HepG2 (cell line): Measurements from ENCODE around the gene IL18. TPM values are rescaled to one million over a fixed set of nuclear protein-coding genes. Genes with fewer than 3 reads are reported as not detected.

Experiments used
- ATAC-seq: fragments of 200-7000 bp; cut with Tn5 transposase; 3 replicates; pipeline ENCODE4 v1.9.1; 2020; ENCODE audit warnings: mild to moderate bottlenecking, moderate library complexity
- BruUV-seq: library from RNA; stranded (reverse); fragments of 400-500 nt; replicated peaks from 2 replicates; lab custom pipeline; 2021; lab: Mats Ljungman, UMichigan
- CTCF ChIA-PET: fragments of 300-600 bp; formaldehyde crosslinking; extraction: SDS; loops from one replicate; lab custom pipeline; 2021; ENCODE audit warnings: low total read pairs, inconsistent platforms, low intra/inter-chr PET ratio; lab: Yijun Ruan, JAX
- POLR2A ChIA-PET: fragments of 350-600 bp; sonication (Branson Sonifier 250); formaldehyde crosslinking; loops from one replicate; lab custom pipeline; 2020; ENCODE audit warnings: antibody characterized with exemption, inconsistent platforms; lab: Yijun Ruan, JAX
- DNase-seq: peaks from one replicate; pipeline ENCODE4 v3.0.0-alpha.2; 2015; ENCODE audit warnings: low spot score
- FAIRE-seq: peaks from 3 replicates; lab custom pipeline; 2011; peaks lifted over from hg19 to GRCh38; lab: Jason Lieb, UNC
- H2AFZ ChIP-seq: one replicate; pipeline ENCODE4 v1.6.1; 2011; ENCODE audit warnings: low read length, inconsistent platforms
- H3K27ac ChIP-seq: fragments of 300-600 bp; 3 replicates; pipeline ENCODE4 v1.8.0; 2011; ENCODE audit warnings: mixed run types, mild to moderate bottlenecking, mixed read lengths, low read length, inconsistent platforms; ENCODE audit not compliant: insufficient read depth; ENCODE audit errors: extremely low read length
- H3K27me3 ChIP-seq, 2 experiments: fragments of 200-600 bp in 1 of 2; 2 replicates in 1 of 2; 3 replicates in 1 of 2; pipeline versions ENCODE4 v1.6.0 to v1.8.0; 2011; ENCODE audit warnings: low read length in 2 of 2, mild to moderate bottlenecking in 2 of 2, moderate library complexity in 2 of 2, inconsistent platforms in 1 of 2; ENCODE audit not compliant: insufficient read depth in 2 of 2, control insufficient read depth in 1 of 2
- H3K36me3 ChIP-seq, 2 experiments: fragments of 200-600 bp in 1 of 2; replicated peaks in 1 of 2; 2 replicates in 1 of 2; 3 replicates in 1 of 2; pipeline versions ENCODE4 v1.5.1 to v1.8.0; 2011; ENCODE audit warnings: low read length in 2 of 2, inconsistent platforms in 1 of 2; ENCODE audit not compliant: insufficient read depth in 2 of 2, control insufficient read depth in 1 of 2
- H3K4me1 ChIP-seq: 2 replicates; pipeline ENCODE4 v1.5.1; 2012; ENCODE audit warnings: low read length, inconsistent platforms; ENCODE audit not compliant: insufficient read depth
- H3K4me2 ChIP-seq: 2 replicates; pipeline ENCODE4 v1.6.0; 2011; ENCODE audit warnings: low read depth, low read length, inconsistent platforms
- H3K4me3 ChIP-seq, 3 experiments: fragments of 200-600 bp in 1 of 3; sonication (generic), shearing (Covaris generic) in 1 of 3; replicated peaks in 1 of 3; 2 replicates each; pipeline ENCODE4 v1.5.1; 2011 to 2016; ENCODE audit warnings: low read length in 3 of 3, inconsistent platforms in 2 of 3, low read depth in 2 of 3, mild to moderate bottlenecking in 2 of 3, control low read depth in 1 of 3, mixed read lengths in 1 of 3; ENCODE audit not compliant: insufficient read depth in 1 of 3
- H3K79me2 ChIP-seq: one replicate; pipeline ENCODE4 v1.6.1; 2011; ENCODE audit warnings: low read length, inconsistent platforms; ENCODE audit not compliant: insufficient read depth
- H3K9ac ChIP-seq: 2 replicates; pipeline ENCODE4 v1.6.0; 2011; ENCODE audit warnings: mild to moderate bottlenecking, low read depth, low read length, inconsistent platforms; ENCODE audit not compliant: insufficient read depth
- H3K9me3 ChIP-seq: 2 replicates; pipeline ENCODE4 v1.5.1; 2012; ENCODE audit warnings: mild to moderate bottlenecking, low read length
- H4K20me1 ChIP-seq: 2 replicates; pipeline ENCODE4 v1.6.0; 2011; ENCODE audit warnings: inconsistent platforms, mild to moderate bottlenecking, low read length, moderate library complexity; ENCODE audit not compliant: insufficient read depth
- CENPT ChIP-seq: sonication (generic); formaldehyde crosslinking; IDR thresholded peaks from 2 replicates; pipeline ENCODE4 v1.8.0; 2022; ENCODE audit warnings: low read depth, mild to moderate bottlenecking, moderate library complexity, missing genetic modification reagents
- EEA1 ChIP-seq: sonication (generic); formaldehyde crosslinking; IDR thresholded peaks from 2 replicates; pipeline ENCODE4 v1.5.1; 2020; ENCODE audit warnings: mild to moderate bottlenecking, missing genetic modification reagents, borderline replicate concordance
- HNF4G ChIP-seq, 2 experiments: sonication (generic) in 1 of 2; formaldehyde crosslinking in 1 of 2; IDR thresholded peaks; 2 replicates each; pipeline versions ENCODE4 v1.4.0 to v1.6.1; 2011 to 2020; ENCODE audit warnings: borderline replicate concordance in 2 of 2, low read depth in 2 of 2, mild to moderate bottlenecking in 2 of 2, low read length in 1 of 2, missing genetic modification reagents in 1 of 2, moderate library complexity in 1 of 2
- KLF15 ChIP-seq: sonication (generic); formaldehyde crosslinking; IDR thresholded peaks from 2 replicates; pipeline ENCODE4 v1.8.1; 2023; ENCODE audit warnings: borderline replicate concordance, mild to moderate bottlenecking, inconsistent platforms, missing genetic modification reagents, mixed read lengths
- NFATC3 ChIP-seq: sonication (generic); formaldehyde crosslinking; IDR thresholded peaks from 2 replicates; pipeline ENCODE4 v1.5.1; 2020; ENCODE audit warnings: mild to moderate bottlenecking, missing genetic modification reagents
- PAX8 ChIP-seq: sonication (generic); formaldehyde crosslinking; IDR thresholded peaks from 2 replicates; pipeline ENCODE4 v1.8.0; 2022; ENCODE audit warnings: mild to moderate bottlenecking, missing genetic modification reagents, borderline replicate concordance
- SIX4 ChIP-seq: sonication (generic); formaldehyde crosslinking; IDR thresholded peaks from 2 replicates; pipeline ENCODE4 v1.4.0; 2020; ENCODE audit warnings: missing genetic modification reagents
- SP4 ChIP-seq: sonication (generic); formaldehyde crosslinking; IDR thresholded peaks from 2 replicates; pipeline ENCODE4 v1.8.1; 2023; ENCODE audit warnings: mild to moderate bottlenecking, missing genetic modification reagents
- ZBTB20 ChIP-seq: sonication (generic); formaldehyde crosslinking; IDR thresholded peaks from 2 replicates; pipeline ENCODE4 v1.8.1; 2023; ENCODE audit warnings: missing genetic modification reagents, low read depth, mild to moderate bottlenecking, borderline replicate concordance
- ZNF12 ChIP-seq: sonication (generic); formaldehyde crosslinking; IDR thresholded peaks from 2 replicates; pipeline ENCODE4 v1.5.0; 2020; ENCODE audit warnings: missing genetic modification reagents
- ZNF20 ChIP-seq: sonication (generic); formaldehyde crosslinking; IDR thresholded peaks from 2 replicates; pipeline ENCODE4 v1.4.0; 2020; ENCODE audit warnings: mild to moderate bottlenecking, moderate library complexity, missing genetic modification reagents
- ZNF570 ChIP-seq: sonication (generic); formaldehyde crosslinking; IDR thresholded peaks from 2 replicates; pipeline ENCODE4 v1.4.0; 2020; ENCODE audit warnings: mild to moderate bottlenecking, missing genetic modification reagents, borderline replicate concordance
- ZNF614 ChIP-seq: IDR thresholded peaks from 2 replicates; pipeline ENCODE4 v1.6.1; 2018; ENCODE audit warnings: missing biosample characterization, missing genetic modification reagents, inconsistent platforms, borderline replicate concordance
- ZNF713 ChIP-seq: sonication (generic); formaldehyde crosslinking; IDR thresholded peaks from 2 replicates; pipeline ENCODE4 v1.4.0; 2020; ENCODE audit warnings: mild to moderate bottlenecking, missing genetic modification reagents
- WGBS: methylation state at CpG from one replicate; pipeline ENCODE4 v1.1.6; 2017; ENCODE audit warnings: low lambda C conversion rate; 5-methylcytosine and 5-hydroxymethylcytosine counted together
- in situ Hi-C: cut with HindIII; loops from 2 replicates; pipeline ENCODE4 v1.10.0; 2017; ENCODE audit warnings: low pct_unique_long_range_greater_than_20kb; ENCODE audit not compliant: extremely low pct_ligation_motif_present
- intact Hi-C: fragments of 100-400 bp; cut with micrococcal nuclease; formaldehyde crosslinking; loops from one replicate; pipeline ENCODE4 v1.10.0; 2022; ENCODE audit not compliant: unreplicated experiment
- polyA plus RNA-seq, 8 experiments: library from polyadenylated mRNA; depleted of rRNA in 3 of 8; stranded (reverse) in 7 of 8; unstranded in 1 of 8; fragments of >200 nt; fragmentation: Illumina TruSeq in 4 of 8; extraction: Trizol in 4 of 8; gene quantifications; 2 replicates each; pipeline versions ENCODE4 v1.2.1 to v1.2.3, GENCODE V29; 2011 to 2016; ENCODE audit warnings: low read depth in 4 of 8, missing spikeins in 1 of 8, mixed read lengths in 1 of 8; ENCODE audit not compliant: insufficient read depth in 1 of 8
- total RNA-seq, 5 experiments: library from RNA; depleted of rRNA; stranded (reverse); fragments of >200 nt; fragmentation: Illumina TruSeq; extraction: Trizol; gene quantifications; 2 replicates each; pipeline ENCODE4 v1.2.3, GENCODE V29; 2016; ENCODE audit warnings: low read depth in 1 of 5
- TF ChIP-seq, protein P1 (sequence below): IDR thresholded peaks from 2 replicates; pipeline ENCODE4 v1.4.0; 2020; ENCODE audit warnings: mild to moderate bottlenecking, missing genetic modification reagents
- TF ChIP-seq, protein P2 (sequence below): IDR thresholded peaks from 2 replicates; pipeline ENCODE4 v1.6.1; 2016; ENCODE audit warnings: missing genetic modification reagents, missing compliant biosample characterization

IL18 gene
- total and polyA plus RNA-seq, 2 of the 13 experiments (the other 11 are each of a cell fraction or from before 2014, with no cell fraction given), result 0.89 to 2.7 TPM

- POLR2A ChIA-PET, result no interaction called here
- DNase-seq, result no peak
- no peaks in the 10 kb centered on the region for H3K79me2 ChIP-seq
- intact Hi-C loops, result loop anchor here (10.0 kb wide), 1 partner anchor 1072 kb away; no protein-coding TSS in a partner anchor
- H3K9ac ChIP-seq, result no peak overlapping the region
- ATAC-seq, result no peak
- no TSS peak for BruUV-seq
- H3K4me1 ChIP-seq, result peaks cover 11% of the 10 kb centered on the region
- FAIRE-seq, result no peak
- H4K20me1 ChIP-seq, result no peaks in the 10 kb centered on the region
- CTCF ChIA-PET, result no interaction called here
- no peaks in the 10 kb centered on the region for H3K9me3 ChIP-seq
- no peaks in the 10 kb centered on the region for H3K27me3 ChIP-seq
- H2AFZ ChIP-seq, result no peak overlapping the region
- no peak overlapping the region for H3K4me3 ChIP-seq
- H3K27ac ChIP-seq, result no peak overlapping the region
- TF ChIP-seq SIX4 (CRISPR knock-in tag) (no peak), ZNF614 (CRISPR knock-in tag) (no peak), EEA1 (no peak), SP4 (CRISPR knock-in tag) (no peak), PAX8 (no peak), ZNF12 (CRISPR knock-in tag) (no peak), ZNF713 (no peak)
- H3K36me3 ChIP-seq, result no peaks in the 10 kb centered on the region
- no peak overlapping the region for H3K4me2 ChIP-seq
- in situ Hi-C loops, result loop anchor here (10.0 kb wide), 1 partner anchor 342 kb away; no protein-coding TSS in a partner anchor
Observed at GRCh38 chr11:112212710-112213109, 48.8 kb upstream of the IL18 start.

DNA sequence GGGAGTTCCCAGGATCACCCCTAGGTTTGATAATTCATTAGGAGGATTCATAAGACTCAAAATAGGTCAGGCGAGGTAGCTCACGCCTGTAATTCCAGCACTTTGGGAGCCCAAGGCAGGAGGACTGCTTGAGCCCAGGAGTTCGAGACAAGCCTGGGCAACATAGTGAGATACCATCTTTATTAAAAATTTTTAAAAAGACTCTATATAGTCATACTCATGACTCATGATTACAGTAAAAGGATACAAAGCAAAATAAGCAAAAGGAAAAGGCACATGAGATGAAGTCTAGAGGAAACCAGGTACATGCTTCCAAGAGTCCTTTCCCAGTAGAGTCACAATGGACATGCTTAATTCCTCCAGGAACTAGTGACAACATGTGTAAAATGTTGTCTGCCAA, 48.4 kb upstream of the IL18 start:
- Histone ChIP-seq H3K36me3 (no peaks in the 10 kb centered on the region), H3K4me3 (no peak overlapping the region), H3K27ac (no peak overlapping the region), H3K4me2 (no peak overlapping the region), H2AFZ (no peak overlapping the region), H3K79me2 (no peaks in the 10 kb centered on the region), H4K20me1 (no peaks in the 10 kb centered on the region), H3K4me1 (peaks cover 11% of the 10 kb centered on the region), H3K27me3 (no peaks in the 10 kb centered on the region), H3K9ac (no peak overlapping the region), H3K9me3 (no peaks in the 10 kb centered on the region)
- ATAC-seq (no peak), FAIRE-seq (no peak), DNase-seq (no peak)
- CTCF ChIA-PET, result no interaction called here
- intact Hi-C loops (loop anchor here (10.0 kb wide), 1 partner anchor 1073 kb away; no protein-coding TSS in a partner anchor), in situ Hi-C loops (loop anchor here (10.0 kb wide), 1 partner anchor 343 kb away; no protein-coding TSS in a partner anchor)
- POLR2A ChIA-PET, result no interaction called here
- 83% methylated on average over 3 of the region's 3 CpGs for WGBS
- BruUV-seq, result no TSS peak
- TF ChIP-seq KLF15 (CRISPR knock-in tag) (no peak), CENPT (no peak), HNF4G (IDR thresholded peaks at IDR 0.05; ENCODE audit: borderline replicate concordance, low read depth, low read length) (no peak), HNF4G (CRISPR knock-in tag; IDR thresholded peaks at IDR 0.05; ENCODE audit: borderline replicate concordance, low read depth) (no peak), NFATC3 (no peak), ZNF570 (CRISPR knock-in tag) (no peak), ZBTB20 (no peak), ZNF20 (no peak)
- TF ChIP-seq, protein P1, sequence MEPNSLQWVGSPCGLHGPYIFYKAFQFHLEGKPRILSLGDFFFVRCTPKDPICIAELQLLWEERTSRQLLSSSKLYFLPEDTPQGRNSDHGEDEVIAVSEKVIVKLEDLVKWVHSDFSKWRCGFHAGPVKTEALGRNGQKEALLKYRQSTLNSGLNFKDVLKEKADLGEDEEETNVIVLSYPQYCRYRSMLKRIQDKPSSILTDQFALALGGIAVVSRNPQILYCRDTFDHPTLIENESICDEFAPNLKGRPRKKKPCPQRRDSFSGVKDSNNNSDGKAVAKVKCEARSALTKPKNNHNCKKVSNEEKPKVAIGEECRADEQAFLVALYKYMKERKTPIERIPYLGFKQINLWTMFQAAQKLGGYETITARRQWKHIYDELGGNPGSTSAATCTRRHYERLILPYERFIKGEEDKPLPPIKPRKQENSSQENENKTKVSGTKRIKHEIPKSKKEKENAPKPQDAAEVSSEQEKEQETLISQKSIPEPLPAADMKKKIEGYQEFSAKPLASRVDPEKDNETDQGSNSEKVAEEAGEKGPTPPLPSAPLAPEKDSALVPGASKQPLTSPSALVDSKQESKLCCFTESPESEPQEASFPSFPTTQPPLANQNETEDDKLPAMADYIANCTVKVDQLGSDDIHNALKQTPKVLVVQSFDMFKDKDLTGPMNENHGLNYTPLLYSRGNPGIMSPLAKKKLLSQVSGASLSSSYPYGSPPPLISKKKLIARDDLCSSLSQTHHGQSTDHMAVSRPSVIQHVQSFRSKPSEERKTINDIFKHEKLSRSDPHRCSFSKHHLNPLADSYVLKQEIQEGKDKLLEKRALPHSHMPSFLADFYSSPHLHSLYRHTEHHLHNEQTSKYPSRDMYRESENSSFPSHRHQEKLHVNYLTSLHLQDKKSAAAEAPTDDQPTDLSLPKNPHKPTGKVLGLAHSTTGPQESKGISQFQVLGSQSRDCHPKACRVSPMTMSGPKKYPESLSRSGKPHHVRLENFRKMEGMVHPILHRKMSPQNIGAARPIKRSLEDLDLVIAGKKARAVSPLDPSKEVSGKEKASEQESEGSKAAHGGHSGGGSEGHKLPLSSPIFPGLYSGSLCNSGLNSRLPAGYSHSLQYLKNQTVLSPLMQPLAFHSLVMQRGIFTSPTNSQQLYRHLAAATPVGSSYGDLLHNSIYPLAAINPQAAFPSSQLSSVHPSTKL (CRISPR knock-in tag), result no peak
- TF ChIP-seq, protein P2, sequence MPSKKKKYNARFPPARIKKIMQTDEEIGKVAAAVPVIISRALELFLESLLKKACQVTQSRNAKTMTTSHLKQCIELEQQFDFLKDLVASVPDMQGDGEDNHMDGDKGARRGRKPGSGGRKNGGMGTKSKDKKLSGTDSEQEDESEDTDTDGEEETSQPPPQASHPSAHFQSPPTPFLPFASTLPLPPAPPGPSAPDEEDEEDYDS (CRISPR knock-in tag), result no peak
